GM21381 (cell line): ENCODE measurements around the gene MOV10L1.
"Not testable (repeated sequence)": the region's sequence is repeated elsewhere in the genome, so short reads cannot be mapped to it uniquely, and the experiment has no call there.

Experiments used
- ATAC-seq: cut with Tn5 transposase; IDR thresholded peaks from one replicate; pipeline ENCODE4 v1.9.1; 2021; ENCODE audit warnings: mild to moderate bottlenecking, moderate library complexity; ENCODE audit not compliant: unreplicated experiment

The MOV10L1 gene

GRCh38 chr22:50076646-50077535, 12.9 kb upstream of the MOV10L1 start:
- ATAC-seq: no peak

- ATAC-seq: no peak
Measured at GRCh38 chr22:50078246-50078645, 11.6 kb upstream of the MOV10L1 start.

GRCh38 chr22:50078761-50079160, 11.0 kb upstream of the MOV10L1 start:
- ATAC-seq: no peak

- ATAC-seq: no peak
Measured at GRCh38 chr22:50080077-50080465, 9.7 kb upstream of the MOV10L1 start.

GRCh38 chr22:50081426-50082196, 8.2 kb upstream of the MOV10L1 start:
- ATAC-seq: no peak

GRCh38 chr22:50082197-50082715, 7.5 kb upstream of the MOV10L1 start:
- ATAC-seq: no peak

- ATAC-seq: no peak
Measured at GRCh38 chr22:50082961-50083461, 6.8 kb upstream of the MOV10L1 start.

GRCh38 chr22:50083462-50084079, 6.2 kb upstream of the MOV10L1 start:
- ATAC-seq: no peak

GRCh38 chr22:50084080-50084477, 5.7 kb upstream of the MOV10L1 start:
- no peak for ATAC-seq

GRCh38 chr22:50084614-50085021, 5.2 kb upstream of the MOV10L1 start:
- ATAC-seq: no peak

GRCh38 chr22:50085211-50085972, 4.4 kb upstream of the MOV10L1 start, which contains the start of gene MLC1:
Gene MLC1 (minus strand): TSS chr22:50085426. CDS start chr22:50084902, 524 bp downstream.
- no peak for ATAC-seq

GRCh38 chr22:50086526-50086925, 3.3 kb upstream of the MOV10L1 start:
- ATAC-seq: no peak

GRCh38 chr22:50086975-50087374, 2.8 kb upstream of the MOV10L1 start:
- ATAC-seq: not testable (repeated sequence)

- ATAC-seq: no peak
Measured at GRCh38 chr22:50087646-50088045, 2.2 kb upstream of the MOV10L1 start.

- ATAC-seq: no peak
Measured at GRCh38 chr22:50088096-50088495, 1.7 kb upstream of the MOV10L1 start.

- ATAC-seq: no peak
Measured at GRCh38 chr22:50089231-50089630, 575 bp upstream of the MOV10L1 start.

- no peak for ATAC-seq
Measured at GRCh38 chr22:50090412-50090714, 557 bp downstream of the MOV10L1 start.

GRCh38 chr22:50091092-50091768, 1.4 kb downstream of the MOV10L1 start:
- ATAC-seq: no peak

- no peak for ATAC-seq
Measured at GRCh38 chr22:50092342-50092741, 2.5 kb downstream of the MOV10L1 start.

- no peak for ATAC-seq
Measured at GRCh38 chr22:50098052-50098451, 8.2 kb downstream of the MOV10L1 start.
